HG02885 (cell line): Measurements from ENCODE around the gene RADX.

Experiments used
- ATAC-seq: cut with Tn5 transposase; IDR thresholded peaks from one replicate; pipeline ENCODE4 v1.9.1; 2021; ENCODE audit warnings: mild to moderate bottlenecking; ENCODE audit not compliant: unreplicated experiment, poor library complexity

The RADX gene

DNA sequence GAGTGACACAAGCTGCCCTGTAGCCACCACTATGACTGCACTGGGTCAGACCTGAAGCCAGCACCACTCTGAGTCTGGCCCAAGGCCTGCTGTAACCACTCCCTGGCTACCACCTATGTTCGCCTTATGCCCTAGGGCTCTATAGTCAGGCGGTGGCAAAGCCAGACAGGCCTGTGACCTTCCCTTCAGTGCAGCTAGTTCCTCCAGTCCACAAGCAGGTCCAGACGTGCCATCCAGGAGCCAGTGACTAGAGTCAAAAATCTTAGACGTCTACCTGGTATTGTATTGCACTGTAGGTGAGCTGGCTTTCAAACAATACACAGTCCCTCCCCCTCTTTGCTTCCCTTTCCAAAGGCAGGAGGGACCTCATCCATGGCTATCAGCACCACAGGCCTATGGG is 60.7 kb downstream of the RADX start:
- ATAC-seq, result no peak

- no peak for ATAC-seq
These were observed 68.9 kb downstream of the RADX start for GRCh38 chrX:106680716-106681115.

DNA sequence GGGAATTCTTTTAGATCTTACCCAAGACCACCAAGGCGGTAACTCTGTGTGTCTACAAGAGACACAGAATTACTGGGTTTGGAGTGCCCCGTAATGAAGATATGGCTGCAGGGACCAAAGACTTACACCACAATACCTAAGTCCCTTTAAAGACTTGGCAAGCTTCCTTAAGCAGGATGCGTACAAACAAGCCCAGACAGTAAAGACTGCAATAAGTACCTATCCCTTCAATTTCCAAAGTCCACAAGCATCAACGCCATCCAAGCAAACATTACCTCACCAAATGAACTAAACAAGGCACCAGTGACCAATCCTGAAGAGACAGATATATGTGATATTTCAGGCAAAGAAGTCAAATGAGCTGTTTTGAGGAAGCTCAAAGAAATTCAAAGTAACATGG is 72.4 kb downstream of the RADX start:
- ATAC-seq, result no peak

DNA sequence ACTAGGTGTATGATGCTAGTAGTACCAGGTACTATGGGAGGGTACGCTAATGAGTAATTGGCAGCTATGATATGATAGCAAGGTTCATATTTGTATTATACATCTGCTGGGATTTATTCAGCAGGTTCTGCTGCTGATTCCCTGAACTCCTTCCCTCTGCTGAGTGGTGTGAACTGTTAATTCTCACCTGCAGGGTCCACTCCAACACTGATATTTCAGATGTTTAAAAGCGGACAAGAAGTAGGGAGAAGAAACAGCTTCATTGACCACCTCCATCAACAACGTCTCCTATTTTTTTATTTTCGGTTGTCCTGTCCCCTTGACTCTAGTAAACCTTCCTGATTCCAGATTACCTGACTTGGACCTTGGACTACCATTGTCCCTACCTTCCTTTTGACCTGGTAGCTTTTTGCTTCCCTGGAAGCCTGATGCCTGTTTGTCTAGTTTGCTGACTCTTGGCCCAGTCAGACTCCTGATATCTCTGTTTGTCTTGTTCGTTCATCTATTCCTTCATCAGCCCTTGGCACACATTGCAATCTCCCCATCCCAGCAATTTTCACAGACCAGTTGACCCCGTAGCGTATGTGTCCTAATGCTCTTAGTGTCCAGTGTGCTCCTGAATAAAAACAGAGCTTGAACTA is 80.8 kb downstream of the RADX start:
- ATAC-seq, result no peak

DNA sequence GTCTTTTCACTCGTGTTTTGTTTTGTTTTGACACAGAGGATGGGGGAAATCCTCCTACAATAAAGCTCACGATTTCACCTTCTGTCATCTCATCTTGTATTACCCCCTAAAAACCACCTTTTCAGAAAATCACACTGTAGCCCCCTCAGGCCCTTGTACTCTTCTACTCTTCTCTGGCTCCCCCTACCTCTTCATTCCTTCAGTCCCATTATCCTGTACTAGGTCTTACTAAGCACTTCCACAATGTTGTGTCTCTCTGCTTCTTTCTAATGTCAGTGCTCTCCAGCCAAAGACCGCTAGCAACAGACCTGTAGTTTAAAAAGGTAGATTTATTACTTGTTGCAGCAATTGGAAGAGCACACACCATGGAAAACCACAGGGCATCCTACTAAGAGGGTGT is 84.7 kb downstream of the RADX start:
- no peak for ATAC-seq

GRCh38 chrX:106698693-106699092 is 86.9 kb downstream of the RADX start:
- no peak for ATAC-seq

GRCh38 chrX:106702636-106703035 is 90.9 kb downstream of the RADX start:
- no peak for ATAC-seq

GRCh38 chrX:106706466-106706865 is 94.7 kb downstream of the RADX start:
- ATAC-seq, result no peak

DNA sequence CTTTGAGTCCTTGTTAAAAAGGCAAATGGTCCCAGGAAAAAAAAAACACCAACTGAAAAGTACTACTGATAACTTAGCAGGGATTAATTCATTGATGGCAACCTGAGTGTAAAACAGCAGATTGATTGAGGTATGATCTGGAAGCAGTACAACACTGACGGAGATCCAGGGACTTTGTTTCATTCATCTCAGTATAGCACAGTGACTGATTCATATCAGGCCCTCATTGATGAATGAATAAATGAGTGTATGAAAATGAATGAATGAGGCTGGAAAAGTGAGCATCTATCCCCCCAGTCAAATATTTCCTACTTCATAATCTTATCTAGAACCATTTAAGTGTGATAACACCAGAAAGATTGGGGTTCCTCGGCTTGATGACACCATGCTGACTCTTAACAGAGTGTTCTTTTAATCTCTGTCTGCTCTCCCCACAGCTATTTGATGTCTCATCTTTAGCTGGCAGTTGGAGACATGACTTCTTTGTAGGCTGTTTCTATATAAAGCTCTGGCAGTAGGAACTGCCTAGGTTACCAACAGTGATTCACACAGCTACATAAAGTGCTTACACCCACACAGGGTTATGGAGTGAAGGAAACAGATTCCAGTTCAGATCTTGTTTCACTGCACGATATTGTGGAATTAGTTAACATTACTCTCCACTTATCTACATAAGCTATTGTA is 96.1 kb downstream of the RADX start:
- no peak for ATAC-seq

GRCh38 chrX:106710771-106711170 is 99.0 kb downstream of the RADX start:
- no peak for ATAC-seq

- ATAC-seq, result no peak
These were observed 99.6 kb downstream of the RADX start for GRCh38 chrX:106711375-106711774.

DNA sequence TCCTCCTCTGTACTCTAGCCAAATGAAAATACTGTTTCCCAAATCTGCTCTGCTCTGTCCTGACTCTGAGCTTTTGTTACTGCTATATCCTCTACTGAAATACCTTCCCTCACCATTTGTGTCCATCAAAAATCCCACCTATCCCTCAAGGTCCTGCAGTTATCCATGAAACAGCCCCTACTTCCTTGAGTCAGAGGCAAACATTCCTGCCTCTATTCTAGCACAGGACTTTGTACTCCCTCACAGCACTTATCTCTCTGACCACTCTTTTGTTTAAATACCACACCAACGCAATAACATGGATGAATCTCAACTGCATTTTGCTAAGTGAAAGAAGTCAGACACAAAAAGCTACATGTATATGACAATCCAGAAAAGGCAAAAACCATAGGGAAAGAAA is 104.2 kb downstream of the RADX start:
- ATAC-seq, result no peak

DNA sequence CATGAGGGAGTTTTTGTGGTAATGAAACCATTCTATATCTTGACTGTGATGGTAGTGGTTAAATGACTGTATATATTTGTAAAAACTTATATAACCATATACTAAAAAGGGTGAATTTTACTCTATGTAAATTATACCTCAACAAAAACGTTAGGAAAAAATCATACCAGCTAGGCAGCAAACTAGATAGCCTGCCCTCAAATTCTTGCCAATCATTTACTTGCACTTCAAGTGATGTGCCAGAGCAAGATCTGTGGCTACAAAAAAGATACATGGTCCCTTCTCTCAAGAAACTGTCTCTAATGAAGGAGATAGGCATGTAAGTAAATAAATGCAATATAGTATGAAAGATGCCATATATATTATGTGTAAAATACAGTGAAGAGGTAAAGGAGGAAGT is 104.7 kb downstream of the RADX start:
- ATAC-seq, result no peak

GRCh38 chrX:106718709-106719108 is 106.9 kb downstream of the RADX start:
- no peak for ATAC-seq

GRCh38 chrX:106725931-106726330 is 114.2 kb downstream of the RADX start:
- ATAC-seq, result no peak

DNA sequence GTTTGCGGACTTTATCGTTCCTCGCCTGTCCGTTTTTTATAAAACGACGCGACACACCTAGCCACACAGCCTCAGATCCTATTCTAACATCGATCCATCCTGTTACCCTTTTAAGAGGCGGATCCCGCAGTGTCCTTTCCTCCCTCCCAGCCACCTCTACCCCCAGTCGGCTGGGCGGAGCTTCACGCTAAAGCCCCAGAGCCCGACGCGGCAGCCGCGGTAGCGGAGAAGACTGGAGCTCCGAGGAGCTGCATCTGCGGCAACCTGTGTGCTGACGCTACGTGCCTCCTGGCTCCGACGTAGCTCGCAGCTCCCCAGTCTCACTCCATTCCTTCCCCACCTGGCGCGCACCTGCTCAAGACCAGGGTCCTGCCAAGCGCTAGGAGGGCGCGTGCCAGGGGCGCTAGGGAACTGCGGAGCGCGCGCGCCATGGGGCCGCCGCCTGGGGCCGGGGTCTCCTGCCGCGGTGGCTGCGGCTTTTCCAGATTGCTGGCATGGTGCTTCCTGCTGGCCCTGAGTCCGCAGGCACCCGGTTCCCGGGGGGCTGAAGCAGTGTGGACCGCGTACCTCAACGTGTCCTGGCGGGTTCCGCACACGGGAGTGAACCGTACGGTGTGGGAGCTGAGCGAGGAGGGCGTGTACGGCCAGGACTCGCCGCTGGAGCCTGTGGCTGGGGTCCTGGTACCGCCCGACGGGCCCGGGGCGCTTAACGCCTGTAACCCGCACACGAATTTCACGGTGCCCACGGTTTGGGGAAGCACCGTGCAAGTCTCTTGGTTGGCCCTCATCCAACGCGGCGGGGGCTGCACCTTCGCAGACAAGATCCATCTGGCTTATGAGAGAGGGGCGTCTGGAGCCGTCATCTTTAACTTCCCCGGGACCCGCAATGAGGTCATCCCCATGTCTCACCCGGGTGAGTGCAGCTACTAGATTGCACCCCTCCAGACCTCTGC is 115.0 kb downstream of the RADX start, which contains the start of gene RNF128:
Gene RNF128 (plus strand): TSS at position 217 of the 953 bp plus-strand sequence. CDS start 213 bp downstream, at position 430.
- ATAC-seq, result no peak

GRCh38 chrX:106728337-106728736 is 116.6 kb downstream of the RADX start:
- no peak for ATAC-seq
